Caco-2 (cell line): ENCODE results near the gene ZNF534. TPM values are rescaled to one million over a fixed set of nuclear protein-coding genes. Genes with fewer than 3 reads are reported as not detected.

Experiments
- BruUV-seq: library from RNA; stranded (reverse); fragments of 400-500 nt; replicated peaks from 2 replicates; lab custom pipeline; 2021; lab: Mats Ljungman, UMichigan
- CTCF ChIA-PET: fragments of 300-600 bp; sonication (Branson Sonifier 250); formaldehyde crosslinking; loops from one replicate; lab custom pipeline; 2022; ENCODE audit warnings: antibody characterized with exemption; lab: Charles Lee
- POLR2A ChIA-PET: fragments of 300-600 bp; sonication (Branson Sonifier 250); formaldehyde crosslinking; loops from one replicate; lab custom pipeline; 2022; ENCODE audit warnings: antibody characterized with exemption; lab: Charles Lee
- DNase-seq, 2 experiments: peaks; one replicate each; pipeline versions ENCODE4 v3.0.0 to v3.0.0-alpha.2; 2020 to 2022
- H3K27me3 ChIP-seq: replicated peaks from 2 replicates; pipeline ENCODE4 v1.6.0; 2011; ENCODE audit warnings: low read length; ENCODE audit not compliant: control insufficient read depth, insufficient read depth
- H3K36me3 ChIP-seq: 2 replicates; pipeline ENCODE4 v1.5.1; 2011; ENCODE audit warnings: low read length; ENCODE audit not compliant: control insufficient read depth, insufficient read depth
- H3K4me1 ChIP-seq: fragments of 250-450 bp; sonication (Bioruptor Pico); 2 replicates; pipeline ENCODE4 v1.5.1; 2020; ENCODE audit warnings: mild to moderate bottlenecking
- H3K4me3 ChIP-seq: 2 replicates; pipeline ENCODE4 v1.5.1; 2011; ENCODE audit warnings: low read depth, mild to moderate bottlenecking, control low read depth, low read length
- H3K9me3 ChIP-seq: fragments of 250-450 bp; sonication (Bioruptor Pico); 2 replicates; pipeline ENCODE4 v1.5.1; 2020; ENCODE audit warnings: mild to moderate bottlenecking, moderate library complexity
- H3K27ac Mint-ChIP-seq: one replicate; pipeline ENCODE4 v1.8.0; 2022; ENCODE audit warnings: mixed read lengths; ENCODE audit not compliant: unreplicated experiment
- H3K27me3 Mint-ChIP-seq: one replicate; pipeline ENCODE4 v1.8.0; 2022; ENCODE audit warnings: mixed read lengths; ENCODE audit not compliant: insufficient read depth, unreplicated experiment
- H3K36me3 Mint-ChIP-seq: one replicate; pipeline ENCODE4 v1.8.0; 2022; ENCODE audit warnings: mild to moderate bottlenecking, mixed read lengths; ENCODE audit not compliant: insufficient read depth, unreplicated experiment
- H3K4me1 Mint-ChIP-seq: one replicate; pipeline ENCODE4 v1.8.0; 2022; ENCODE audit warnings: low read depth, mixed read lengths; ENCODE audit not compliant: unreplicated experiment
- H3K4me3 Mint-ChIP-seq: one replicate; pipeline ENCODE4 v1.8.0; 2022; ENCODE audit warnings: mild to moderate bottlenecking, moderate library complexity, mixed read lengths; ENCODE audit not compliant: unreplicated experiment
- H3K9me3 Mint-ChIP-seq: one replicate; pipeline ENCODE4 v1.8.0; 2022; ENCODE audit warnings: mixed read lengths; ENCODE audit not compliant: unreplicated experiment
- CTCF ChIP-seq, 2 experiments: fragments of 200-600 bp in 1 of 2; IDR thresholded peaks; 1 replicate in 1 of 2; 2 replicates in 1 of 2; pipeline versions ENCODE4 v1.5.1 to v1.8.0; 2011 to 2022; ENCODE audit warnings: antibody characterized with exemption in 1 of 2, control low read depth in 1 of 2, inconsistent platforms in 1 of 2, low read depth in 1 of 2, low read length in 1 of 2, mild to moderate bottlenecking in 1 of 2, moderate library complexity in 1 of 2; ENCODE audit not compliant: insufficient read depth in 1 of 2, severe bottlenecking in 1 of 2, unreplicated experiment in 1 of 2
- intact Hi-C: fragments of 100-400 bp; cut with micrococcal nuclease; formaldehyde crosslinking; loops from one replicate; pipeline ENCODE4 v1.10.0; 2022; ENCODE audit not compliant: unreplicated experiment
- total RNA-seq: library from RNA; stranded (reverse); gene quantifications from 2 replicates; pipeline ENCODE4 v1.2.3, GENCODE V29; 2022

Gene ZNF534
- total RNA-seq, 1 experiment from 2014 or later = not detected

- H3K36me3 ChIP-seq = no peaks in the 10 kb centered on the region
- Mint-ChIP-seq H3K36me3 (peaks cover 22% of the 10 kb centered on the region), H3K27ac (peak overlapping the region; percentile 88), H3K27me3 (peaks cover 3% of the 10 kb centered on the region), H3K4me1 (peaks cover 7% of the 10 kb centered on the region), H3K9me3 (peaks cover 45% of the 10 kb centered on the region), H3K4me3 (peak overlapping the region; percentile 71)
- POLR2A ChIA-PET = no interaction called here
- H3K4me1 ChIP-seq = no peaks in the 10 kb centered on the region
- H3K4me3 ChIP-seq = peak overlapping the region; percentile 66
- no peak for DNase-seq
- intact Hi-C loops = loop anchor here (5.0 kb wide), 1 partner anchor 129 kb away; the partner anchor contains the start of gene ZNF808
- H3K9me3 ChIP-seq = peaks cover 47% of the 10 kb centered on the region
- no peaks in the 10 kb centered on the region for H3K27me3 ChIP-seq
- CTCF ChIA-PET = no interaction called here
- TF ChIP-seq CTCF (IDR thresholded peaks at IDR 0.05; ENCODE audit: insufficient read depth in 1 of 2, low read depth in 1 of 2, low read length in 1 of 2, severe bottlenecking in 1 of 2, unreplicated experiment in 1 of 2) = no peak
- BruUV-seq = TSS peak; percentile 43
These were observed 30.9 kb upstream of the ZNF534 start for GRCh38 chr19:52398081-52398441.

- Mint-ChIP-seq H3K27ac (no peak overlapping the region), H3K9me3 (peaks cover 42% of the 10 kb centered on the region), H3K36me3 (peaks cover 5% of the 10 kb centered on the region), H3K4me3 (no peak overlapping the region), H3K4me1 (no peaks in the 10 kb centered on the region), H3K27me3 (no peaks in the 10 kb centered on the region)
- Histone ChIP-seq H3K9me3 (peaks cover 32% of the 10 kb centered on the region), H3K27me3 (no peaks in the 10 kb centered on the region), H3K4me3 (no peak overlapping the region), H3K4me1 (no peaks in the 10 kb centered on the region), H3K36me3 (no peaks in the 10 kb centered on the region)
- no peak for DNase-seq
- no TSS peak for BruUV-seq
- ChIA-PET POLR2A (no interaction called here), CTCF (no interaction called here)
- intact Hi-C loops = no loop called here
- TF ChIP-seq CTCF (IDR thresholded peaks at IDR 0.05; ENCODE audit: insufficient read depth in 1 of 2, low read depth in 1 of 2, low read length in 1 of 2, severe bottlenecking in 1 of 2, unreplicated experiment in 1 of 2) = no peak
These were observed 18.7 kb upstream of the ZNF534 start for GRCh38 chr19:52410276-52410675.

GRCh38 chr19:52415711-52416110 lies 13.2 kb upstream of the ZNF534 start:
- Mint-ChIP-seq H3K4me3 (no peak overlapping the region), H3K36me3 (no peaks in the 10 kb centered on the region), H3K4me1 (no peaks in the 10 kb centered on the region), H3K27me3 (no peaks in the 10 kb centered on the region), H3K9me3 (peaks cover 31% of the 10 kb centered on the region), H3K27ac (no peak overlapping the region)
- Histone ChIP-seq H3K9me3 (peaks cover 42% of the 10 kb centered on the region), H3K27me3 (no peaks in the 10 kb centered on the region), H3K36me3 (no peaks in the 10 kb centered on the region), H3K4me3 (no peak overlapping the region), H3K4me1 (no peaks in the 10 kb centered on the region)
- no peak for DNase-seq
- ChIA-PET POLR2A (no interaction called here), CTCF (no interaction called here)
- TF ChIP-seq CTCF (IDR thresholded peaks at IDR 0.05; ENCODE audit: insufficient read depth in 1 of 2, low read depth in 1 of 2, low read length in 1 of 2, severe bottlenecking in 1 of 2, unreplicated experiment in 1 of 2) = no peak
- intact Hi-C loops = no loop called here
- BruUV-seq = no TSS peak
